Psoas muscle (tissue), 8 donors: ENCODE results near the gene STAB2. TPM values are rescaled to one million over a fixed set of nuclear protein-coding genes. Genes with fewer than 3 reads are reported as not detected.
A peak's percentile ranks its signal among the peaks of the same experiment; 100 is the strongest.

Experiments used
- ATAC-seq, 4 donors: fragments of 200-7000 bp; cut with Tn5 transposase; one replicate each; pipeline ENCODE4 v1.9.1; 2020; ENCODE audit warnings: moderate library complexity in 3 of 4, mild to moderate bottlenecking in 2 of 4
- DNase-seq, 2 donors: peaks; one replicate each; pipeline ENCODE4 v3.0.0-alpha.2; 2020
- H3K27ac ChIP-seq: fragments of 200-600 bp; one replicate; pipeline ENCODE4 v1.8.0; 2022
- H3K27me3 ChIP-seq, 3 donors: fragments of 200-600 bp in 1 of 3; one replicate each; pipeline versions ENCODE4 v1.6.1 to v1.8.0; 2013 to 2022; ENCODE audit warnings: low read length in 2 of 3, mild to moderate bottlenecking in 2 of 3, moderate library complexity in 1 of 3; ENCODE audit not compliant: insufficient read depth in 3 of 3
- H3K36me3 ChIP-seq, 2 donors: fragments of 200-600 bp in 1 of 2; one replicate each; pipeline versions ENCODE4 v1.6.1 to v1.8.0; 2013 to 2022; ENCODE audit warnings: low read depth in 1 of 2, mild to moderate bottlenecking in 1 of 2, moderate library complexity in 1 of 2; ENCODE audit not compliant: insufficient read depth in 1 of 2
- H3K4me1 ChIP-seq: fragments of 200-600 bp; one replicate; pipeline ENCODE4 v1.8.0; 2022
- H3K4me3 ChIP-seq: fragments of 200-600 bp; one replicate; pipeline ENCODE4 v1.8.0; 2022; ENCODE audit warnings: mild to moderate bottlenecking
- H3K9me3 ChIP-seq: fragments of 200-600 bp; one replicate; pipeline ENCODE4 v1.8.0; 2022
- WGBS, 3 donors: extraction: QIAGEN DNeasy Blood & Tissue Kit; methylation state at CpG; one replicate each; pipeline versions ENCODE4 v1.1.6 to v1.1.7; 2013; 5-methylcytosine and 5-hydroxymethylcytosine counted together
- intact Hi-C, 2 donors: fragments of 100-400 bp; cut with DNase I; formaldehyde crosslinking; loops; one replicate each; pipeline versions ENCODE4 v1.11.0 to v1.14.2; 2022
- polyA plus RNA-seq, 3 donors: library from polyadenylated mRNA; stranded (reverse); fragments of 200-250 nt; gene quantifications; one replicate each; pipeline ENCODE4 v1.2.3, GENCODE V29; 2013
- total RNA-seq, 4 donors: library from RNA; stranded (reverse); fragmentation: NEBNext Ultra II Directional in 2 of 4; extraction: Animal tissue kit (Norgen Biotek cat#: 25700) in 2 of 4; gene quantifications; one replicate each; pipeline versions ENCODE4 v1.2.1 to v1.2.4, GENCODE V29; 2021 to 2023
- TF ChIP-seq, protein P1 (sequence below): fragments of 200-600 bp; IDR thresholded peaks from one replicate; pipeline ENCODE4 v1.8.0; 2022; ENCODE audit warnings: antibody characterized with exemption
- donor health status: healthy with polysubstance abuse.
- donor health status: DM: no; HTN: no; CAD: no; lungs with moderate emphysema.
- donor health status: Bipolar disorder and iron deficiency.
- donor health status: healthy.
- donor health status: DM: yes; HTN: yes; CAD: no.
- donor health status: DM: no; HTN: no; CAD: no.
- donor health status: DM: no; HTN: no; CAD: no.
- donor health status: DM: yes; HTN: yes; CAD: no.

STAB2 gene
- total and polyA plus RNA-seq, 7 donors, result under 0.01 to 0.32 (median 0.06) TPM; not detected in 2

DNA sequence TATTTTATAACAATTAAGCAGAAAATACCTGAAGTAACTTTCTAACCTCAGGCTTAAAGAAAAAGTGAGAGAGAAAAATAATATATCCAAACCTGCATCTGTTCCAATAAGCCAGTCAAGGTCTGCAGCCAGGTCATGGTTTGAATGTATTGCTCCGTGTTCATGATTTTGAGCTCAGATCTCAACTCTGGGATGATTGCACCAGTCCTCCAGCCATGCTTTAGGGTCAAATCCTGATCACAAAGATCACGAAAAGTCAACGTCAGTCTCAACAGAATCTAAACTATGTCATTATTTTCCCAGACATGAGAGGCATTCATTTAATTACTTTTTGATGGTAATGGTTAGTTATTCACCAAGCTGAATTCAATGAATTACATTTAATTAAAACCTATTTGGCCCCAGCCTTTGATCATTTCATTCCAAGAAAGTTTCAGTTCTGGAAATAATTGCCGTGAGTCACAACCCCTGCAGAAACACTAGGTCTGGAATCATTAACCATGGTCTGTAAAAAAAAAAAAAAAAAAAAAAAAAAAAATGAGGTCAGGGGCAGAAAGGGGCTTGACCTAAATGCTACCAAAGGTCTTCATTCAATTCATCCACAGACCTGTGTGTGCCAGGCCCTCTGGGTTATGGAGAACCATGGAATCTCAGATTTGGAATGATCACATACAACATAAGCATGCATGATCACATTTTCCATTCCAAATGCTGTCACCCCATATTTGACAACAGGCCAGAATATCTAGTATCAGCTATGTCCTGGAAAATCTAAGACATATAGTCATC lies 198.4 kb downstream of the STAB2 start:
- no peak overlapping the region for H3K4me3 ChIP-seq
- no peaks in the 10 kb centered on the region for H3K36me3 ChIP-seq
- TF ChIP-seq, protein P1, sequence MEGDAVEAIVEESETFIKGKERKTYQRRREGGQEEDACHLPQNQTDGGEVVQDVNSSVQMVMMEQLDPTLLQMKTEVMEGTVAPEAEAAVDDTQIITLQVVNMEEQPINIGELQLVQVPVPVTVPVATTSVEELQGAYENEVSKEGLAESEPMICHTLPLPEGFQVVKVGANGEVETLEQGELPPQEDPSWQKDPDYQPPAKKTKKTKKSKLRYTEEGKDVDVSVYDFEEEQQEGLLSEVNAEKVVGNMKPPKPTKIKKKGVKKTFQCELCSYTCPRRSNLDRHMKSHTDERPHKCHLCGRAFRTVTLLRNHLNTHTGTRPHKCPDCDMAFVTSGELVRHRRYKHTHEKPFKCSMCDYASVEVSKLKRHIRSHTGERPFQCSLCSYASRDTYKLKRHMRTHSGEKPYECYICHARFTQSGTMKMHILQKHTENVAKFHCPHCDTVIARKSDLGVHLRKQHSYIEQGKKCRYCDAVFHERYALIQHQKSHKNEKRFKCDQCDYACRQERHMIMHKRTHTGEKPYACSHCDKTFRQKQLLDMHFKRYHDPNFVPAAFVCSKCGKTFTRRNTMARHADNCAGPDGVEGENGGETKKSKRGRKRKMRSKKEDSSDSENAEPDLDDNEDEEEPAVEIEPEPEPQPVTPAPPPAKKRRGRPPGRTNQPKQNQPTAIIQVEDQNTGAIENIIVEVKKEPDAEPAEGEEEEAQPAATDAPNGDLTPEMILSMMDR, result no peak
- H3K4me1 ChIP-seq, result peaks cover 48% of the 10 kb centered on the region
- intact Hi-C loops, result no loop called here
- H3K27ac ChIP-seq, result peak overlapping the region; percentile 87
- 59 to 69% (median 68%) methylated on average over 4 of the region's 4 CpGs for WGBS, 3 donors
- no peaks in the 10 kb centered on the region for H3K27me3 ChIP-seq
- ATAC-seq (no peak), DNase-seq (no peak)
- no peaks in the 10 kb centered on the region for H3K9me3 ChIP-seq

DNA sequence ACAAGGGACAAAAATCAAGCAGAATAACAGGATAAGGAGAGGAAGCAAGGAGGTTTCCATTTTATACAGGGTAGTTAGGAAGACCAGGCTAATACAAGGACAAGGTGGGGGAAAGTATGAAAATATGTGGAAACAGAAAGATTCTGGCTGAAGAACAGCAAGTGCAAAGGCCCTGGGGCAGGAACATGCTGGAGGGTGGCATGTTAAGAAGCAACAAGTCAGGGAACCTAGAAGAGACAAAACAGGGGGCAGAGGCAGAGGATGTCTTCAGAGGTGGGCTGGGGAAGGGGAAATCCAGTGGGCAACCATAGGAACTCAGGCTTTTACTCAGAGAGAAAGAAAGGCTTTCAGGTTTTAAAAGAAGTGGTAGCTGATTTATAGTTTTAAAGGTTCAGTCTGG lies 199.1 kb downstream of the STAB2 start:
- Histone ChIP-seq H3K9me3 (no peaks in the 10 kb centered on the region), H3K4me3 (no peak overlapping the region), H3K27ac (no peak overlapping the region), H3K36me3 (peaks cover under 1 to 2% of the 10 kb centered on the region in 2 donors), H3K27me3 (no peaks in the 10 kb centered on the region), H3K4me1 (peaks cover 43% of the 10 kb centered on the region)
- ATAC-seq (no peak), DNase-seq (no peak)
- intact Hi-C loops, result no loop called here
- TF ChIP-seq, protein P1, result no peak

- intact Hi-C loops, result no loop called here
- H3K9me3 ChIP-seq, result no peaks in the 10 kb centered on the region
- H3K4me3 ChIP-seq, result no peak overlapping the region
- TF ChIP-seq, protein P1, result no peak
- H3K4me1 ChIP-seq, result no peaks in the 10 kb centered on the region
- H3K27me3 ChIP-seq, result no peaks in the 10 kb centered on the region
- 77 to 89% (median 84%) methylated on average over 10 of the region's 10 CpGs for WGBS, 3 donors
- DNase-seq (no peak), ATAC-seq (no peak)
- H3K27ac ChIP-seq, result no peak overlapping the region
- peaks cover 11 to 50% of the 10 kb centered on the region in 2 donors for H3K36me3 ChIP-seq
Observed at GRCh38 chr12:103791350-103791920, 204.4 kb downstream of the STAB2 start.

GRCh38 chr12:103793046-103793445 lies 206.0 kb downstream of the STAB2 start:
- DNase-seq (no peak), ATAC-seq (no peak)
- TF ChIP-seq, protein P1, result no peak
- Histone ChIP-seq H3K4me1 (no peaks in the 10 kb centered on the region), H3K4me3 (no peak overlapping the region), H3K27ac (no peak overlapping the region), H3K36me3 (peaks cover 17 to 57% of the 10 kb centered on the region in 2 donors), H3K27me3 (no peaks in the 10 kb centered on the region), H3K9me3 (no peaks in the 10 kb centered on the region)
- 56 to 80% (median 78%) methylated on average over 3 of the region's 3 CpGs for WGBS, 3 donors
- intact Hi-C loops, result no loop called here
